Panc1 (cell line): ENCODE measurements around the gene CCND3. TPM values are rescaled to one million over a fixed set of nuclear protein-coding genes. Genes with fewer than 3 reads are reported as not detected.

Experiments used
- ATAC-seq: fragments of 200-7000 bp; cut with Tn5 transposase; 2 replicates; pipeline ENCODE4 v1.9.1; 2020; ENCODE audit warnings: mild to moderate bottlenecking, moderate library complexity
- BruUV-seq: library from RNA; stranded (reverse); fragments of 400-500 nt; replicated peaks from 2 replicates; lab custom pipeline; 2021; lab: Mats Ljungman, UMichigan
- CTCF ChIA-PET: fragments of 300-600 bp; sonication (Branson Sonifier 250); formaldehyde crosslinking; loops from one replicate; lab custom pipeline; 2022; ENCODE audit warnings: antibody characterized with exemption; lab: Charles Lee
- POLR2A ChIA-PET: fragments of 300-600 bp; sonication (Branson Sonifier 250); formaldehyde crosslinking; loops from one replicate; lab custom pipeline; 2022; ENCODE audit warnings: antibody characterized with exemption; lab: Charles Lee
- DNase-seq: peaks from one replicate; pipeline ENCODE4 v3.0.0-alpha.2; 2010; ENCODE audit warnings: low read depth, low spot score
- H3K27ac ChIP-seq: 2 replicates; pipeline ENCODE4 v1.5.1; 2011; ENCODE audit warnings: mild to moderate bottlenecking, low read length, inconsistent platforms
- H3K27me3 ChIP-seq: fragments of 200-500 bp; sonication (Bioruptor generic); 2 replicates; pipeline ENCODE4 v1.6.0; 2014; ENCODE audit warnings: low read length, inconsistent platforms; ENCODE audit not compliant: control insufficient read depth, insufficient read depth
- H3K36me3 ChIP-seq: fragments of 200-500 bp; sonication (Bioruptor generic); 2 replicates; pipeline ENCODE4 v1.5.1; 2014; ENCODE audit warnings: inconsistent platforms, mild to moderate bottlenecking, low read length, moderate library complexity; ENCODE audit not compliant: control insufficient read depth, insufficient read depth
- H3K4me1 ChIP-seq: 2 replicates; pipeline ENCODE4 v1.5.1; 2011; ENCODE audit warnings: inconsistent platforms, mild to moderate bottlenecking, low read length, moderate library complexity; ENCODE audit not compliant: control insufficient read depth, insufficient read depth
- H3K4me3 ChIP-seq, 2 experiments: 2 replicates each; pipeline ENCODE4 v1.5.1; 2011 to 2012; ENCODE audit warnings: low read depth in 2 of 2, low read length in 2 of 2, mild to moderate bottlenecking in 2 of 2, inconsistent platforms in 1 of 2, moderate library complexity in 1 of 2
- H3K9me3 ChIP-seq: fragments of 200-500 bp; sonication (Bioruptor generic); 2 replicates; pipeline ENCODE4 v1.5.1; 2014; ENCODE audit warnings: low read depth, mild to moderate bottlenecking, inconsistent platforms, low read length, moderate library complexity; ENCODE audit not compliant: control insufficient read depth, insufficient read depth
- CTCF ChIP-seq: fragments of 450-650 bp; IDR thresholded peaks from 2 replicates; pipeline ENCODE4 v1.5.1; 2017; ENCODE audit warnings: mild to moderate bottlenecking
- POLR2AphosphoS5 ChIP-seq: IDR thresholded peaks from 2 replicates; pipeline ENCODE4 v1.6.1; 2012; ENCODE audit warnings: mild to moderate bottlenecking, low read depth, low read length, moderate library complexity
- REST ChIP-seq, 2 experiments: IDR thresholded peaks; 2 replicates each; pipeline ENCODE4 v1.6.1; 2011 to 2012; ENCODE audit warnings: low read depth in 2 of 2, control low read depth in 1 of 2, low read length in 1 of 2, mild to moderate bottlenecking in 1 of 2, moderate library complexity in 1 of 2; ENCODE audit not compliant: insufficient read depth in 1 of 2
- SIN3A ChIP-seq: IDR thresholded peaks from 2 replicates; pipeline ENCODE4 v1.6.1; 2012; ENCODE audit warnings: low read depth, mild to moderate bottlenecking, low read length, moderate library complexity, borderline replicate concordance; ENCODE audit not compliant: insufficient read depth
- TCF7L2 ChIP-seq: IDR thresholded peaks from 2 replicates; pipeline ENCODE4 v1.6.1; 2011; ENCODE audit warnings: mild to moderate bottlenecking, low read depth, low read length, inconsistent platforms
- in situ Hi-C: cut with HindIII; loops from 2 replicates; pipeline ENCODE4 v1.10.0; 2016; ENCODE audit warnings: low sequenced_read_pairs, low pct_unique_long_range_greater_than_20kb
- intact Hi-C: fragments of 100-400 bp; cut with micrococcal nuclease; formaldehyde crosslinking; loops from one replicate; pipeline ENCODE4 v1.10.0; 2022; ENCODE audit not compliant: unreplicated experiment
- total RNA-seq: library from RNA; stranded (reverse); gene quantifications from one replicate; pipeline ENCODE4 v1.2.1, GENCODE V29; 2021; ENCODE audit not compliant: unreplicated experiment

The CCND3 gene
- total RNA-seq, 1 experiment from 2014 or later = 36.8 TPM

GRCh38 chr6:41895300-41896233, 46.0 kb downstream of the CCND3 start, which contains the start of gene USP49:
Gene USP49, minus strand, starts transcription at chr6:41895375. Its CDS starts 88,392 bp downstream, at chr6:41806983.
- Histone ChIP-seq H3K4me1 (peaks cover 6% of the 10 kb centered on the region), H3K9me3 (no peaks in the 10 kb centered on the region), H3K27ac (peak within 1 kb of the TSS; percentile 80), H3K36me3 (no peaks in the 10 kb centered on the region), H3K27me3 (no peaks in the 10 kb centered on the region), H3K4me3 (peak within 1 kb of the TSS; percentile 63 to 79)
- DNase-seq = no peak
- BruUV-seq = no TSS peak
- ChIA-PET CTCF (interaction anchor here (0.5 to 1.0 kb wide), 3 partner anchors 25 to 46 kb away, joined by 3 to 7 read pairs (median 6); partner anchors contain the start of genes BYSL and MED20), POLR2A (interaction anchor here (0.6 kb wide), 4 partner anchors 21 to 1015 kb away, joined by 3 to 8 read pairs (median 4); no protein-coding TSS in a partner anchor)
- peak; percentile 97 for ATAC-seq
- in situ Hi-C loops (no loop called here), intact Hi-C loops (no loop called here)
- TF ChIP-seq SIN3A = 0 out of 2 replicates have a peak, but pooled peaks have one; percentile 66
- peak; percentile 68 for TF ChIP-seq POLR2AphosphoS5
- peak; percentile 83 for TF ChIP-seq TCF7L2
- no peak for TF ChIP-seq CTCF
- TF ChIP-seq REST (IDR thresholded peaks at IDR 0.05; ENCODE audit: insufficient read depth in 1 of 2, low read depth in 2 of 2, low read length in 1 of 2) = no peak

- intact Hi-C loops = no loop called here
- TF ChIP-seq REST (IDR thresholded peaks at IDR 0.05; ENCODE audit: insufficient read depth in 1 of 2, low read depth in 2 of 2, low read length in 1 of 2) (no peak), POLR2AphosphoS5 (no peak), CTCF (no peak), TCF7L2 (no peak)
- in situ Hi-C loops = no loop called here
- Histone ChIP-seq H3K27me3 (no peaks in the 10 kb centered on the region), H3K4me3 (peak overlapping the region; percentile 63 to 79), H3K4me1 (peaks cover 6% of the 10 kb centered on the region), H3K36me3 (no peaks in the 10 kb centered on the region), H3K27ac (peak overlapping the region; percentile 68), H3K9me3 (no peaks in the 10 kb centered on the region)
- ChIA-PET CTCF (interaction anchor here (0.6 kb wide), 1 partner anchor 44 kb away, joined by 5 read pairs; no protein-coding TSS in a partner anchor), POLR2A (interaction anchor here (0.6 kb wide), 4 partner anchors 22 to 95 kb away, joined by 3 to 5 read pairs (median 4); no protein-coding TSS in a partner anchor)
- BruUV-seq = no TSS peak
- ATAC-seq (peak; percentile 68), DNase-seq (no peak)
Observed at GRCh38 chr6:41894366-41895299, 47.0 kb downstream of the CCND3 start.
